Stimulated activated naive B cell treated with anti-CD40 and anti-IgM and Interleukin-4, amounts not matched to agents 10 μg/mL and 1 μg/mL and 100 μg/mL, for 72 hours (primary cell): ENCODE results near the gene CPEB1.
"Not testable (repeated sequence)": the region's sequence is repeated elsewhere in the genome, so short reads cannot be mapped to it uniquely, and the experiment has no call there.

Source experiments
- ATAC-seq, 2 donors: fragments of 150-1000 bp; cut with Tn5 transposase; replicated peaks; 2 replicates each; pipeline ENCODE4 v1.10.0; 2021; ENCODE audit warnings: moderate library complexity in 1 of 2
- DNase-seq: peaks from one replicate; pipeline ENCODE4 v3.0.0; 2021
- H3K27ac Mint-ChIP-seq: one replicate; pipeline ENCODE4 v1.8.0; 2022; ENCODE audit warnings: mild to moderate bottlenecking, mixed read lengths
- H3K27me3 Mint-ChIP-seq, 2 donors: one replicate each; pipeline ENCODE4 v1.8.0; 2022; ENCODE audit warnings: mixed read lengths in 2 of 2
- H3K36me3 Mint-ChIP-seq, 2 donors: one replicate each; pipeline ENCODE4 v1.8.0; 2022; ENCODE audit warnings: mixed read lengths in 2 of 2, mild to moderate bottlenecking in 1 of 2
- H3K4me1 Mint-ChIP-seq, 2 donors: one replicate each; pipeline ENCODE4 v1.8.0; 2022; ENCODE audit warnings: mixed read lengths in 2 of 2, mild to moderate bottlenecking in 1 of 2
- H3K4me3 Mint-ChIP-seq, 2 donors: one replicate each; pipeline ENCODE4 v1.8.0; 2022; ENCODE audit warnings: mild to moderate bottlenecking in 2 of 2, mixed read lengths in 2 of 2, moderate library complexity in 1 of 2
- H3K9me3 Mint-ChIP-seq, 2 donors: one replicate each; pipeline ENCODE4 v1.8.0; 2022; ENCODE audit warnings: mixed read lengths in 2 of 2, mild to moderate bottlenecking in 1 of 2

CPEB1 gene

GRCh38 chr15:82660378-82660777 lies 13.2 kb upstream of the CPEB1 start:
- Mint-ChIP-seq H3K27me3 (peaks cover 39 to 54% of the 10 kb centered on the region in 2 donors), H3K9me3 (no peaks in the 10 kb centered on the region), H3K4me1 (no peaks in the 10 kb centered on the region), H3K27ac (no peak overlapping the region), H3K4me3 (no peak overlapping the region), H3K36me3 (no peaks in the 10 kb centered on the region)
- ATAC-seq (no peak), DNase-seq (no peak)

- Mint-ChIP-seq H3K9me3 (no peaks in the 10 kb centered on the region), H3K27ac (no peak overlapping the region), H3K4me3 (no peak overlapping the region), H3K4me1 (no peaks in the 10 kb centered on the region), H3K36me3 (no peaks in the 10 kb centered on the region), H3K27me3 (peaks cover 38 to 46% of the 10 kb centered on the region in 2 donors)
- ATAC-seq = no peak
- no peak for DNase-seq
Observed at GRCh38 chr15:82656641-82657266, 9.6 kb upstream of the CPEB1 start.

DNA sequence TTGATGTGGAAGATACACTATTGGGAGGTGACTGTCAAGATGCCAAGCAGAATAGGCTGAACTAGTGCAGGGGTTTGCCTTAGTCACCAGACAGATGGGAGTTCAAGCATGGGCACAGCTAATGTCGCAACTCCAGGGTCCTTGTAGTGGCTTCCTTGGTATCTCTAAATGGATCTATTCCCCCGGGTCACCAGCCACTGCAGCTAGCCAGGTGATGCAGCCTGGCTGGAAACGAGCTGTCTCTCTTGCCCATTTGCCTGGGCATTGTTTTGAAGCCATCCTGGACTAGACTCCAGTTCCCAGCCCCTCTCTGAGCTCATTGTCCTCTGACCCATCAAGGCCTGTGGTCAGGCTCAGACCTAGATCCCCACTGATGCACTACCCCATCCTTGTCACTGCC lies 8.4 kb upstream of the CPEB1 start:
- Mint-ChIP-seq H3K36me3 (no peaks in the 10 kb centered on the region), H3K4me1 (no peaks in the 10 kb centered on the region), H3K27me3 (peaks cover 47 to 49% of the 10 kb centered on the region in 2 donors), H3K4me3 (no peak overlapping the region), H3K9me3 (no peaks in the 10 kb centered on the region), H3K27ac (no peak overlapping the region)
- DNase-seq = no peak
- no peak for ATAC-seq

DNA sequence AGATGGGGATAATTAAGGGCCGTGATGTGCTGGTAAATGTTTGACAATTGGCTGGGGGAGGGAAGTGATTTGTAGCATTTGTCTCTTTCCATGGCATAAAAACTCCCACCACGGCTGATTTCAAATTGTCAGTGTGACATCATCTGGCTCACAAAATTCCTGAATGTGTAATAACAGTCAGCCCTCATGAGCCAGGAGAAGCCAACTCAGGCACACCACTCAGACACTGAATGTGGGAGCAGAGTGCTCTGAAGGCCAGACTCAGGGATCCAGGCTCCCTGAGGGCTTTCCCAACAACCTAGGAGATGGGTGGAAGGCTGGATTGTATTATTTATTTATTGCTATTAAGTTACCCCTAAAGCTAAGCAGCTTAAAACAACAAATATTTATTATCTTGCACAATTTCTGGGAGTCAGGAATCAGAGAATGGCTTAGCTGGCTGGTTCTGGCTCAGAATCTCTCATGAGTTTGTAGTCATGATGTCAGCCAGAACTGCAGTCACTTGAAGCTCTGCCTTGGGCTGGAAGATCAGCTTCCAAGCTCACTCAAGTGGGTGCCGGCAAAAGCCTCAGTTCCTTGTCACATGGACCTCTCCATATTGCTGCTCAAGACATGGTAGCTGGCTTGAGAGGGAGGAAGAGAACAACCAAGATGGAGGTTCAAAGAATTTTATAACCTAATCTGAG lies 6.5 kb upstream of the CPEB1 start:
- no peak overlapping the region for H3K4me3 Mint-ChIP-seq
- H3K27ac Mint-ChIP-seq = no peak overlapping the region
- H3K36me3 Mint-ChIP-seq = no peaks in the 10 kb centered on the region
- H3K9me3 Mint-ChIP-seq = no peaks in the 10 kb centered on the region
- ATAC-seq (no peak), DNase-seq (no peak)
- peaks cover 52 to 63% of the 10 kb centered on the region in 2 donors for H3K27me3 Mint-ChIP-seq
- peaks cover 6 to 7% of the 10 kb centered on the region in 2 donors for H3K4me1 Mint-ChIP-seq

DNA sequence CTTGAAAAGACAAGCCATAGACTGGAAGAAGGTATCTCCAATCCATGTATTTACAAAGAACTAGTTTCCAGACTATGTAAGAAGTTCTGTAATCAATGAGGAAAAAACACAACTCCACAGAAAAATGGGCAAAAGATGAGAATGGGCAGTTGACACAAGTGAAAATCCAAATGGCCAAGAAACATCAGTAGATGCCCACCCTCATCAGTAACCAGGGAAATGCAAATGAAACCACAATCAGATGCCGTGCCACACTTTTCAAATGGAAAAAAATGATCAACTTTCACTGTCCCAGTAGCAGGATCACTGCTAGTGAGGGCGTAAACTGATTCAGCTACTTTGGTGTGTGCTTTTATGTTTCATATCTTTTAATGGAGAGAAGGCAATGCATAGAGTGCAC lies 4.5 kb upstream of the CPEB1 start:
- Mint-ChIP-seq H3K4me1 (peaks cover 9 to 12% of the 10 kb centered on the region in 2 donors), H3K27ac (no peak overlapping the region), H3K27me3 (peaks cover 55 to 70% of the 10 kb centered on the region in 2 donors), H3K9me3 (peaks cover 0 to 1% of the 10 kb centered on the region in 2 donors), H3K4me3 (no peak overlapping the region), H3K36me3 (no peaks in the 10 kb centered on the region)
- DNase-seq = no peak
- ATAC-seq = no peak

GRCh38 chr15:82650046-82650670 lies 3.0 kb upstream of the CPEB1 start:
- Mint-ChIP-seq H3K27ac (no peak overlapping the region), H3K4me1 (peaks cover 12 to 20% of the 10 kb centered on the region in 2 donors), H3K36me3 (peaks cover 0 to 3% of the 10 kb centered on the region in 2 donors), H3K27me3 (peaks cover 54 to 75% of the 10 kb centered on the region in 2 donors), H3K4me3 (no peak overlapping the region), H3K9me3 (peaks cover 0 to 3% of the 10 kb centered on the region in 2 donors)
- no peak for ATAC-seq
- no peak for DNase-seq

DNA sequence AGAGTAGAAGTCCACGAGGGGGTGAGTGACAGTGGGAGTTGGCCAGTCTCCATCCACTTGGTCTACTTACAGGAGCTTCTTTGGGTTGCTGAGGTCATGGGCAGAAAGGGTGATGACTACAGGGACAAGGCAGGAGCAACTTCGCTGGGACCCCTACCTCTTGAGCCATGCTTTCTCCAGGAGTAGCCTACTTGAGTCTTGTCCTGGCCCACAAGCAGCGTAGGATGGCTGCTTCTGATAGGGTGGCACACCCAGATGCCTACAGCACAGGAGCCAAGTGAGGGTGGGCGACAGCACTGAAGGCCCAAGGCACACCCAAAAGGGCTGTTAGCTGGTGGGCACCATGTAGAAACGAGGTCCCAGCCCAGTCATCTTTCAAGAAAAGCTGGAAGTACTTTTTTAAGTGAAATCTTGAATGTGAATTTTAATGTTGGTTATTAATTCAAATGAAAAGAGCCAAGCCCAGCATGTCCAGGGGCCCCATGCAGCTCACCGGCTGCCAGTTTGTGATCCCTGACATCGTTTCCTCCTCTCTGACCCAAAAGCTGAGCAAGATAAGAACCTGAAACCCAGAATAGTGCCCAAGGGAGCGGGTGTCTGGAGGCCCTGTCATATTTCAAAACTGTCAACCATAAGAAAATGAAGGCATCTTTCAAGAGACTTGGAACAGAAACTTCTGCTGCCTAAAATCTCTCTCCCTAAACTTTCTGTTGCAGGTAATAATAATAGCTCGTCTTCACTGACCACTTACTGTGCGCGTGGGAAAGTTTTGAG lies 2.2 kb upstream of the CPEB1 start:
- H3K4me1 Mint-ChIP-seq = peaks cover 12 to 20% of the 10 kb centered on the region in 2 donors
- DNase-seq (no peak), ATAC-seq (no peak)
- H3K4me3 Mint-ChIP-seq = no peak overlapping the region
- peaks cover 0 to 3% of the 10 kb centered on the region in 2 donors for H3K36me3 Mint-ChIP-seq
- H3K27me3 Mint-ChIP-seq = peaks cover 58 to 78% of the 10 kb centered on the region in 2 donors
- peaks cover 0 to 3% of the 10 kb centered on the region in 2 donors for H3K9me3 Mint-ChIP-seq
- H3K27ac Mint-ChIP-seq = no peak overlapping the region

GRCh38 chr15:82648257-82649103 lies 1.3 kb upstream of the CPEB1 start:
- no peak for DNase-seq
- peaks cover 54 to 76% of the 10 kb centered on the region in 2 donors for H3K27me3 Mint-ChIP-seq
- peaks cover 0 to 3% of the 10 kb centered on the region in 2 donors for H3K9me3 Mint-ChIP-seq
- H3K4me3 Mint-ChIP-seq = peak overlapping the region; percentile 59 to 62
- H3K27ac Mint-ChIP-seq = no peak overlapping the region
- H3K4me1 Mint-ChIP-seq = peaks cover 12 to 20% of the 10 kb centered on the region in 2 donors
- H3K36me3 Mint-ChIP-seq = peaks cover 0 to 3% of the 10 kb centered on the region in 2 donors
- no peak for ATAC-seq

DNA sequence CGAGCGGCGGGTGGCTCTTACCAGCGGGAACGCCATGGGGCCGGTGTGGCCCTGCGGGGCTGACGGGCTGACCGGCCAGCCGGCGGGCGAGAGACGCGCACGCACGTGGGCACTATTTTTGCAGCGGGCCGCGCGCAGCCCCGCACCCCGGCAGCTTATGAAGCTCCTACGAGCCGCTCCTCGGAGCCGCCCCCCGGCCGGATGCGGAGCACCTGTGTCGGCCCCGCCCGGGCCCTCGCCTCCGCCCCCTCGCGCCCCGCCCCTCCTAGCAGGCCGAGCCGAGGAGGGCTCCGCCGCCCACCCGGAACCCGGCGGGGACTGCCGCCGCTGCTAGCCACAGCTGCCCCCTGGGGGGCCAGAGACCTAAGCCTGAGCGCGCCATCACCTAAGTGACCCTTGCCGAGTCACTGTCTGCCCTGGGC lies 683 bp upstream of the CPEB1 start:
- no peak overlapping the region for H3K27ac Mint-ChIP-seq
- peak overlapping the region; percentile 59 to 62 for H3K4me3 Mint-ChIP-seq
- ATAC-seq (peak; percentile 59 to 66), DNase-seq (no peak)
- H3K9me3 Mint-ChIP-seq = peaks cover 0 to 3% of the 10 kb centered on the region in 2 donors
- H3K4me1 Mint-ChIP-seq = peaks cover 12 to 20% of the 10 kb centered on the region in 2 donors
- H3K27me3 Mint-ChIP-seq = peaks cover 52 to 71% of the 10 kb centered on the region in 2 donors
- peaks cover 0 to 3% of the 10 kb centered on the region in 2 donors for H3K36me3 Mint-ChIP-seq

- ATAC-seq (no peak), DNase-seq (no peak)
- H3K4me1 Mint-ChIP-seq = peaks cover 12 to 20% of the 10 kb centered on the region in 2 donors
- H3K9me3 Mint-ChIP-seq = peaks cover 0 to 3% of the 10 kb centered on the region in 2 donors
- H3K27me3 Mint-ChIP-seq = peaks cover 44 to 62% of the 10 kb centered on the region in 2 donors
- H3K27ac Mint-ChIP-seq = no peak overlapping the region
- peak overlapping the region; percentile 65 to 69 for H3K4me3 Mint-ChIP-seq
- peaks cover 0 to 3% of the 10 kb centered on the region in 2 donors for H3K36me3 Mint-ChIP-seq
Observed at GRCh38 chr15:82646250-82647044, 716 bp downstream of the CPEB1 start.

GRCh38 chr15:82644967-82645852 lies 2.0 kb downstream of the CPEB1 start:
- H3K27me3 Mint-ChIP-seq = peaks cover 51 to 62% of the 10 kb centered on the region in 2 donors
- not testable (repeated sequence) for ATAC-seq, H3K4me3 Mint-ChIP-seq, DNase-seq, H3K27ac Mint-ChIP-seq, H3K9me3 Mint-ChIP-seq, H3K36me3 Mint-ChIP-seq
- peaks cover 12 to 20% of the 10 kb centered on the region in 2 donors for H3K4me1 Mint-ChIP-seq

DNA sequence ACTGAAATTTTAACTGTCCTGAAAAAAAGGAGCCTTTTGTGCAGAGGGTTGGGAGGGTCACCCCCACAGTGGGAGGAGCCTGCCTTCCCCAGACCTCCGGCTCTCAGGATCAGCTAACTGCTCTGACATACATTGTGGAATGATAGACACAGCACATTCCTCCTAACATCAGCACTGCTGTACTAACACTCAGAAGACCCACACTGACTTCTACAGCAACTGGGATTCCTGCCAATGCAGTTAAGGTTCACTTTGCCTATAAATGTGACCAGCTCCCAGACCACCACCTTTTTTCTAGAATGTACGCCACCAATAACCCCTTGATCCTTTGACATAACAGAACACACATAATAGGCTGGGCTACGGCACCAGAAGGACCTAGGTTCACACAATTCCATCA lies 3.2 kb downstream of the CPEB1 start:
- Mint-ChIP-seq H3K27ac (no peak overlapping the region), H3K27me3 (peaks cover 49 to 57% of the 10 kb centered on the region in 2 donors), H3K4me3 (no peak overlapping the region), H3K36me3 (peaks cover 0 to 3% of the 10 kb centered on the region in 2 donors), H3K4me1 (peaks cover 9 to 18% of the 10 kb centered on the region in 2 donors), H3K9me3 (peaks cover 0 to 3% of the 10 kb centered on the region in 2 donors)
- no peak for DNase-seq
- no peak for ATAC-seq
